ENCODE results near the gene TMEM214.

DNA sequence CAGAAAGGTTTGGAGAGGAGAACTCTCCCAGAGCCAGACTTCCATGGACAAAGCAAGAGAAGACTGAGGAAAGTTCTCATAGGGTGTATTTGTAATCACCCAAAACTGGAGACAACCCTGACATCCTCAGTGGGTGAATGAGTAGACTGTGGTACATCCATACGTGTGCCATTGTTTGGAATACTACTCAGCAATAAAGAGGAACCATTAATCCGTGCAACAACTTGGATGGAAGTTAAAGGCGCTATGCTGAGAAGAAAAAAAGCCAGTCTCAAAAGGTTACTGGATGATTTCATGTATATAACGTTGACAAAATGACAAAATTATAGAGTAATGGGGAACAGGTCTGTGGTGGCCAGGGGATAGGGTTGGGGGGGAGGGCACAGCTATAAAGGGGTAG, 24.1 kb upstream of the TMEM214 start:
- TF ChIP-seq POLR2AphosphoS5 (IDR thresholded peaks at IDR 0.05) (no peak), EP300 (IDR thresholded peaks at IDR 0.05) (no peak)
- TF ChIP-seq, protein P1, sequence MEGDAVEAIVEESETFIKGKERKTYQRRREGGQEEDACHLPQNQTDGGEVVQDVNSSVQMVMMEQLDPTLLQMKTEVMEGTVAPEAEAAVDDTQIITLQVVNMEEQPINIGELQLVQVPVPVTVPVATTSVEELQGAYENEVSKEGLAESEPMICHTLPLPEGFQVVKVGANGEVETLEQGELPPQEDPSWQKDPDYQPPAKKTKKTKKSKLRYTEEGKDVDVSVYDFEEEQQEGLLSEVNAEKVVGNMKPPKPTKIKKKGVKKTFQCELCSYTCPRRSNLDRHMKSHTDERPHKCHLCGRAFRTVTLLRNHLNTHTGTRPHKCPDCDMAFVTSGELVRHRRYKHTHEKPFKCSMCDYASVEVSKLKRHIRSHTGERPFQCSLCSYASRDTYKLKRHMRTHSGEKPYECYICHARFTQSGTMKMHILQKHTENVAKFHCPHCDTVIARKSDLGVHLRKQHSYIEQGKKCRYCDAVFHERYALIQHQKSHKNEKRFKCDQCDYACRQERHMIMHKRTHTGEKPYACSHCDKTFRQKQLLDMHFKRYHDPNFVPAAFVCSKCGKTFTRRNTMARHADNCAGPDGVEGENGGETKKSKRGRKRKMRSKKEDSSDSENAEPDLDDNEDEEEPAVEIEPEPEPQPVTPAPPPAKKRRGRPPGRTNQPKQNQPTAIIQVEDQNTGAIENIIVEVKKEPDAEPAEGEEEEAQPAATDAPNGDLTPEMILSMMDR (IDR thresholded peaks at IDR 0.05), result no peak

All from esophagus muscularis mucosa (tissue), 4 donors.